SHP77 treated with DMSO at 0.1 percent for 48 hours (cell line): Measurements from ENCODE around the gene FKBP1A.
A peak's percentile ranks its signal among the peaks of the same experiment; 100 is the strongest.

Experiments used
- DNase-seq: peaks from one replicate; lab custom pipeline; 2025; lab: John Stamatoyannopoulos, UW

The FKBP1A gene

DNA sequence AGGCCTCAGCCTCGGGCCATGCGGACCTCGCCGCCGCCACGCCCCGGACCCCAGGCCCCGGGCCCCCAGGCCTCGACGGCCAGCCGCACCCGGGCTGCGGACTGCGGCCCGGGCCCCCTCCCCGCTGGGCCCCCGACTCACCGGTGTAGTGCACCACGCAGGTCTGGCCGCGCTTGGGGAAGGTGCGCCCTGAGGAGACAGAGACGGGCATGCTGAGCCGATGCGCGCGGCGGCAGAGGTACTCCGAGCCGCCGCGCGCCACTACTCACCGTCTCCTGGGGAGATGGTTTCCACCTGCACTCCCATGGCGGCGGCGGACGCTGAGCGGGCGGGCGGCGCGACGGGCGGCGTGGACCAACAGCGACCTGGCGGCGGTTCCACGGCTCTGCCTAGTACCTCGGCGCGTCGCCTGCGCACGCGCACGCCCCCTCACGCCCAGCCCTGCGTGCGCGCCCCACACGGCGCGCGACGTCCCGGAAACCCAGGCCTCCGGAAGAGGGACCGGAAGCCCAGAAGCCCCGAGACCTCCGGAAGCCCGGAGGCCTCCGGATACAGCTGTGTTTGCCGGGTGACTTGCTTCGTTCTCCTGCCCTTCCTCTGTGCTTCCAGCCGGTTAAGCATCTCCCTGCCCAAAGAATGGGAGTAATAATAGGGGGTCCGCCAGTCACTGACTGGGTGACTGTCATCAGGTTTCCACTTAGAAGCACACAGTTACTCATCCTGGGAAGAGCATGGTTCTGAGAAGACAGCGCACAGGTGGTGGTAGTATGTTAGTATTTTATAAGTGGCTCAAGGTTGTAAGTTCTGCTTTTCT lies at the start of gene FKBP1A:
Gene FKBP1A (minus strand): TSS at position 362 of the 814 bp plus-strand sequence. CDS start 56 bp downstream, at position 306.
- peak; percentile 85 for DNase-seq

- DNase-seq = no peak
Measured at GRCh38 chr20:1442304-1442703, 49.5 kb upstream of the FKBP1A start.

- no peak for DNase-seq
Measured at GRCh38 chr20:1441133-1441532, 48.3 kb upstream of the FKBP1A start.

- no peak for DNase-seq
Measured at GRCh38 chr20:1440024-1440423, 47.2 kb upstream of the FKBP1A start.

- no peak for DNase-seq
Measured at GRCh38 chr20:1438361-1438760, 45.5 kb upstream of the FKBP1A start.

GRCh38 chr20:1437235-1437904 lies 44.5 kb upstream of the FKBP1A start:
- DNase-seq = peak; percentile 56

DNA sequence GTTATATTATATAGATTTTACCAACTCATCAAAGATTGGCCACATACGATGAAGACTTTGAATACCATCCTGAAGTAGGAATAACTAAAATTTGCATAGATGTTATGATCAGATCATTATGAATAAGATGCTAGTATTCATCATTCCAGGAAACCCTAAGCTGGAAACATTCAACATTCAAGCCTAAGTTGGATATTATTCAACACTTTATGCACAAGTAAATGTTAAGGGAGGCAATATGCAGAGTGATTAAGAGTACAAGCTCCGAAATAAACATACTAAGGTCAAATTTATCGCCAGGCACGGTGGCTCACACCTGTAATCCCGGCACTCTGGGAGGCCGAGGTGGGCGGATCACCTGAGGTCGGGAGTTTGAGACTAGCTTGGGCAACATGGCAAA lies 43.4 kb upstream of the FKBP1A start:
- DNase-seq = no peak

GRCh38 chr20:1435337-1435699 lies 42.5 kb upstream of the FKBP1A start:
- DNase-seq = no peak

DNA sequence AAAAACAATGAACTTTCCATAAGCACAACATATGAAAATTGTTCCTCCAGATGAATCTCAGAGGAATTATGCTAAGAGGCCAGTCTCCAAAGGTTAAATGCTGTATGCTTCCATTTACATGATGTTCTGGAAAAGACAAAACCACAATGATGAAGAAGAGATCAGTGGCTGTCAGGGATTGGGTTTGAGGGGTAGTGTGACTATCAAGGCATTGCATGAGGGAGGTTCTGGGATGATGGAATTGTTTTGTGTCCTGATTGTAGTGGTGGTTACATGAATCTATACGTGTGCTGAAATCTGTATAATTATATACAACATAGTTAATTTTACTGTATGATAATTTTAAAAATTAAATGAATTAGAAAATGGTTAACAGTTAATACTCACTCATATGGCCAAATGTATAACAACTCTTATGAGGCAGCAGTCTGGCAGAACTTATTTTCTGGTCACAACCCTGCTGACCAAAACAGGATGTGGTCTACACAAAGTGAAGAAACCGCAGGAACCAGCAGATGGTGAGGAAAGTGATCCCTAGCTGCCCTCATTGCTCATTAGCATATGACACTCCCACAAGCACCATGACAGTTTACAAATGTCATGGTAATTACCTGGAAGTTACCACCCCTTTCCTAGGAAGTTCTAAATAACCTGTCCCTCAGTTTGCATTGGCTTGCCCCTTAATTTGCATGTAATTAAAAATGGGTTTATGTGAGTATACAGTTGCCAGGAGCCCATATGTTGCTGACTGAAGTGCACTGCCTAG lies 41.9 kb upstream of the FKBP1A start:
- DNase-seq = no peak

- no peak for DNase-seq
Measured at GRCh38 chr20:1431158-1431557, 38.3 kb upstream of the FKBP1A start.

DNA sequence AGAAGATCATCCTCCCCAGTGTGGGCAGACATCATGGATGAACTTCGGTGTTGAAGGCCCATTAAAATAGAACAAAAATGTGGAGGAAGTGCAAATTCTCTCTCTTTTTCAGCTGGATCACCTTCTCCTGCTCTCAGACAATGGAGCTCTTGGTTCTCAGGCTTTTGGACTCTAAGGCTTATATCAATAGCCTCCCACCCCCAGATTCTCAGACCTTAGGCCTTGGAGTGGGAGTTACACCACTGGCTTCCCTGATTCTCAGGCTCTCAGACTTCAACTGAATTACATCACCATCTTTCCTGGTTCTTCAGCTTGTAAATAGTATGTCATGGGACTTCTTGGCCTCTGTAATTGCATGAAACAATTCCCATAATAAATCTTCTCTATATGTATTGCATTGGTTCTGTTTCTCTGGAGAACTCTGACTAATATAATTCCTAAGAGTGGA lies 37.2 kb upstream of the FKBP1A start:
- no peak for DNase-seq

DNA sequence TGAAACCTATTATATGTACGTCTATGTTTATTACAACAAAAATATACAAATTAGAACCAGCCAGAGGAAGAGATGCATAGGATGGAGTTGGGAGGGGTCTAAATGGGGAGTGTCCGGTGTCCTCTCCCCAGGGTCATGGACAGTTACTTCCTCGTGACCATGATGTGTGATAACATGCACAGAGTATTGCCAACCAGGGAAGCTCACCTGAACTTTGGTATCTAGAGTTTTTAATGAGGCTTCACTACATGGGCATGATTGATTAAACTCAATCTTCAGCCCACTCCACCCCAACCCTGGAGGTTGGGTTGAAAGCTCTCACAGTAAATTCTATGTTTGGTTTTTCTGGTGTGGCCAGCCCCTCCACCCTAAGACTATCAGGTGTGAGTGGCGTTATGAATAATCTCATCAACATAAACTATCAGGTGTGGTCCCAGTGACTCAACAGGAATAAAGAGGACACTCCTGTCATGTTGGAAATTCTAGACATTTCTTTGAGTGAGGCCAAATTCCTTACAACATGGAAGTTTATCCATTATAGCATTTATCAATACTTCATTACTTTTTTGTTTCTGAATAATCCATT lies 36.4 kb upstream of the FKBP1A start:
- no peak for DNase-seq

- DNase-seq = no peak
Measured at GRCh38 chr20:1427457-1428054, 34.7 kb upstream of the FKBP1A start.

DNA sequence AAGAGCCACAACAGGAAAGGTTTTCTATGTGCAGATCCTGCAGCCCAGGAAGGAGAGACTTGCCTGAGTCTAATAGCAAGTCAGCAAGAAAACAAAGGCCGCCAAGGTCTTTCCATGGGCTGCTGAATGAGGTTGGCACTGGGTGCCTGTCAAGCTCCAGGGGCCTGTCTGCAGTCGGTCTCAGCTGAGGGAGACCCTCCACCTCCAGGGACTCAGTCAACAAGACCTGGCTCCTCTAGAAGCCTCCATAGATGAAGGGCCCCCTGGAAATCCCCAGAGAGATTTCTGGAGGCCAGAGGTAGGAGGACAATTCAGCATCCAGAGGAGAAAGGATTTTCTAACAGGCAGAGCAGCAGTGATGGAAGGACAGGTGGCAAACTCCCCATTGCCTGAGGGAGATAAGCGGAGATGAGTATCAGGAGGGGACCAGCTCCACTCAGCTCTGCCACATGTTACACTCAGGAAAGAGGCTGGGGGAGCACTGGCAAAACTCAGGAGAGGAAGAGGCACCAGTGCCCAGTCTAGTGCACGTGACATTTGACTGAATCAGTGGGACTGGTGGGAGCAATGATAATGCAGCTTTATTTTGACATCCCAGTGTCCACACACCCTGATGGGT lies 33.5 kb upstream of the FKBP1A start:
- DNase-seq = no peak

- no peak for DNase-seq
Measured at GRCh38 chr20:1424336-1424735, 31.5 kb upstream of the FKBP1A start.

- DNase-seq = no peak
Measured at GRCh38 chr20:1423625-1424106, 30.8 kb upstream of the FKBP1A start.

- DNase-seq = no peak
Measured at GRCh38 chr20:1423206-1423605, 30.4 kb upstream of the FKBP1A start.

- DNase-seq = no peak
Measured at GRCh38 chr20:1422753-1423152, 29.9 kb upstream of the FKBP1A start.

- DNase-seq = no peak
Measured at GRCh38 chr20:1420066-1420465, 27.2 kb upstream of the FKBP1A start.

- DNase-seq = no peak
Measured at GRCh38 chr20:1418350-1418749, 25.5 kb upstream of the FKBP1A start.

GRCh38 chr20:1417790-1418189 lies 24.9 kb upstream of the FKBP1A start:
- no peak for DNase-seq
